WERI-Rb-1 (cell line): Measurements from ENCODE around the gene GZMA.

ENCODE experiments used
- DNase-seq: peaks from one replicate; pipeline ENCODE4 v3.0.0-alpha.2; 2020
- H3K27ac ChIP-seq: fragments of 250-450 bp; sonication (Bioruptor Pico); 2 replicates; pipeline ENCODE4 v1.5.1; 2020; ENCODE audit warnings: mild to moderate bottlenecking, moderate library complexity
- H3K27me3 ChIP-seq: fragments of 250-450 bp; sonication (Bioruptor Pico); 2 replicates; pipeline ENCODE4 v1.5.1; 2021; ENCODE audit warnings: mild to moderate bottlenecking, low read depth, moderate library complexity; ENCODE audit not compliant: insufficient read depth, severe bottlenecking
- H3K36me3 ChIP-seq: fragments of 250-450 bp; sonication (Bioruptor Pico); 2 replicates; pipeline ENCODE4 v1.5.1; 2020; ENCODE audit warnings: mild to moderate bottlenecking, moderate library complexity
- H3K4me3 ChIP-seq: 2 replicates; pipeline ENCODE4 v1.5.1; 2011; ENCODE audit warnings: low read depth, mild to moderate bottlenecking, control low read depth, low read length
- H3K9me3 ChIP-seq: fragments of 250-450 bp; sonication (Bioruptor Pico); 2 replicates; pipeline ENCODE4 v1.5.1; 2021; ENCODE audit warnings: mild to moderate bottlenecking, moderate library complexity; ENCODE audit not compliant: severe bottlenecking
- CTCF ChIP-seq: IDR thresholded peaks from 2 replicates; pipeline ENCODE4 v1.5.1; 2011; ENCODE audit warnings: low read depth, mild to moderate bottlenecking, control low read depth, inconsistent platforms, low read length

Gene GZMA

GRCh38 chr5:55102348-55102747 lies at the start of gene GZMA:
GZMA (plus strand) TSS chr5:55102646; CDS start chr5:55102683, 37 bp downstream.
- Histone ChIP-seq H3K27me3 (peaks cover 34% of the 10 kb centered on the region), H3K27ac (no peak within 1 kb of the TSS), H3K9me3 (no peaks in the 10 kb centered on the region), H3K36me3 (no peaks in the 10 kb centered on the region), H3K4me3 (no peak within 1 kb of the TSS)
- DNase-seq: no peak
- TF ChIP-seq CTCF: no peak

GRCh38 chr5:55055183-55055582 lies 47.3 kb upstream of the GZMA start:
- no peak for TF ChIP-seq CTCF
- Histone ChIP-seq H3K27ac (no peak overlapping the region), H3K36me3 (no peaks in the 10 kb centered on the region), H3K4me3 (no peak overlapping the region), H3K9me3 (no peaks in the 10 kb centered on the region), H3K27me3 (peaks cover 49% of the 10 kb centered on the region)
- no peak for DNase-seq

GRCh38 chr5:55062039-55062779 lies 40.2 kb upstream of the GZMA start:
- no peaks in the 10 kb centered on the region for H3K9me3 ChIP-seq
- no peak overlapping the region for H3K27ac ChIP-seq
- DNase-seq: no peak
- H3K27me3 ChIP-seq: peaks cover 71% of the 10 kb centered on the region
- TF ChIP-seq CTCF: no peak
- no peaks in the 10 kb centered on the region for H3K36me3 ChIP-seq
- no peak overlapping the region for H3K4me3 ChIP-seq

GRCh38 chr5:55063220-55063863 lies 39.1 kb upstream of the GZMA start:
- Histone ChIP-seq H3K36me3 (no peaks in the 10 kb centered on the region), H3K4me3 (no peak overlapping the region), H3K27me3 (peaks cover 76% of the 10 kb centered on the region), H3K9me3 (no peaks in the 10 kb centered on the region), H3K27ac (no peak overlapping the region)
- DNase-seq: no peak
- no peak for TF ChIP-seq CTCF

- no peaks in the 10 kb centered on the region for H3K36me3 ChIP-seq
- no peaks in the 10 kb centered on the region for H3K9me3 ChIP-seq
- TF ChIP-seq CTCF: no peak
- H3K27me3 ChIP-seq: peaks cover 76% of the 10 kb centered on the region
- no peak for DNase-seq
- no peak overlapping the region for H3K27ac ChIP-seq
- no peak overlapping the region for H3K4me3 ChIP-seq
These were observed 38.5 kb upstream of the GZMA start for GRCh38 chr5:55063899-55064298.
